HG03175 (cell line): Measurements from ENCODE around the gene CUTC.
"Not testable (repeated sequence)": the region's sequence is repeated elsewhere in the genome, so short reads cannot be mapped to it uniquely, and the experiment has no call there.

Source experiments
- ATAC-seq: cut with Tn5 transposase; IDR thresholded peaks from one replicate; pipeline ENCODE4 v1.9.1; 2021; ENCODE audit warnings: mild to moderate bottlenecking, moderate library complexity; ENCODE audit not compliant: unreplicated experiment

Gene CUTC

DNA sequence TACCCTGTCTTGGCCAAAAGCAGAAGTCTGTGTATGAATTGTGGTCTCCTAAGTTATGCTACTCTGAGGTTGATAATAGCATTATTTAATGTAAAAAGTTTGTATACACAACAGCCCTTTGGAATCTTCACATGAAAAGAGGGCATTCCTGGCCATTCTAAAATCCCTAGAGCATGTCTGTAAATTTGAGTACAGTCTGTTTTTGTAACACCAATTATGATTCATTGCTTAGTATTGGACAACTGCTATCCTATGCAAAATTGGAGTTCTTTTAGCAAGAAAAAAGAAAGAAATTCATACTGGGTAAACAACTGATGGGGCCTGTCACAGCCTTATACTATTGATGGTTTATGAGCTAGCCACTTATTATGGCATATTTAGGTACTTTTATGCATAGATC, 10.2 kb downstream of the CUTC start:
- ATAC-seq, result no peak

GRCh38 chr10:99742701-99743100, 10.7 kb downstream of the CUTC start:
- no peak for ATAC-seq

DNA sequence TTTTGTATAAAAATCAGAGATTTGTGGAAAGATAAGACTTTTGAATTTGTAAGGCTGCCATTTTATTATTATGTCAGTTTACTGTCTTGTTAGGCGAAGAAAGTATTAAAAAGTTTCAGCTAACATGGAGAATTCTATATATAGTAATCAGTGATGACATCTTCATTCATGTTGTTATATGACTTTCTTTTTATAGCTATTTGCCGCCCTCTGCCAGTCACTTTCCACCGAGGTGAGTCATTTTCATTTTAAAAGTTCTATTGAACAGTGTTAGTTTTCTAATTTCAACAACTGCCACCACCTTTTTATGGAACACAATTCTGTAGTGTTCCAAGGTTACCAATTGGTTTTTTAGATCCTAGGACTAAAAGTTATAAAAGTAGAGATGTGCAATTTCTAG, 11.8 kb downstream of the CUTC start:
- ATAC-seq, result no peak

GRCh38 chr10:99746166-99746565, 14.1 kb downstream of the CUTC start:
- ATAC-seq, result not testable (repeated sequence)

DNA sequence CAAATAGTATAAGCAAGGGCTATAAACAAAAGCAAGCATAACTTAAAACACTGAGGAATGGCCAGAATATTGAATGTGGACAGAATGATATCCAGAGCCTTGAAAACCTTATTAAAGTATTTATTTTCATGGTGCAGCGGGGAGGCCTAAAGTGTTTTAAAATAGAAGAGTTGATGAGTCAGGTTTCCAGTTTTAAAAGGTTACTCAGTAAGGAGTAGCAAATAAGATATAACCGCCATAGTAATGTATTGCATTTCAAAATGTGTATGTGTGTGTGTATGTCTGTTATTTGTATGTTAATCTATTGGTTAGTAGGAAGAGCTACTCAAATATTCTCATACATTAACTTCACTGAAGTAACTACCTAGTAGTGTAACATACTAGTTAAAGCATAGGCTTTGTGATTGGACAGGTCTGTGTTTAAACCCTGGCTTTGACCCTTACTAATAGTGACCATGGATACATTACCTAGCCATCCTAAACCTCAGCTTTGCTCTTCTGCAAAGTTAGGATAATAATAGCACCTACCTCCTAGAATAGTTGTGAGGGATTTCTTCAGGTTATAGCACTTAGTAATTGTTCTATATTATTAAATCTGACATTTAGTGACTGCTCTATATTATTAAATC, 16.9 kb downstream of the CUTC start:
- ATAC-seq, result no peak

- no peak for ATAC-seq
Measured at GRCh38 chr10:99750641-99751040, 18.6 kb downstream of the CUTC start.

GRCh38 chr10:99754670-99755069, 22.6 kb downstream of the CUTC start:
- no peak for ATAC-seq

GRCh38 chr10:99756159-99756558, 24.1 kb downstream of the CUTC start:
- ATAC-seq, result no peak

DNA sequence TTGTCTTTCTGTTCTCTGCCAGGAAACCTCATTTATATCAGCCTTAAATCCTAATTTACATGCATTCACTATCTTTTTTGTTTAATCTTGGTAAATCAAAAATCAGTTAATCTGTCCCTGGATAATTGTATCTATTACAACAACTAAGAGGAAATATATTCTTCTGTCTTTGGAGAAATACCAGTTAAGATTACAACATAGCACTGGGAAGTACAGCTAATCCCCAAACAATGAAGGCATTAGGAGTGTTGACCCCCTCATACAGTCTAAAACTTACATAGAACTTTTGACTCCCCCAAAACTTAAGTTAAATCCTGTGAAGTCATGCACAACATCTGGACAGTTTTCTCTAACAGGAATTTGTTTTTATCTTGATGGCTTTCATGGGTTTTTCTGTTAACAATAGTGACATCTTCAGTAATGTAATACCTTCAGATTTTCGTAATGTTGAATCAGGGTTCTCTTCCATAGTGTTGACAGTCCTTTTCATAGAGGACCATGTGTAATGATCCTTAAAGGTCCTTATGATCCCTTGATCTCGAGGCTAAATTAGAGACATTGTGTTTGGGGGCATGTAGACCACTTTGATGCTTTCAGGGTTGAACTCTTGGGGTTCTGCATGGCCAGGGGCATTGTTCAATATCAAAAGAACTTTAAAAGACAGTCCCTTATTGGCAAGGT, 26.3 kb downstream of the CUTC start:
- ATAC-seq, result no peak

GRCh38 chr10:99760321-99760720, 28.3 kb downstream of the CUTC start:
- no peak for ATAC-seq

- ATAC-seq, result no peak
Measured at GRCh38 chr10:99761365-99761764, 29.3 kb downstream of the CUTC start.

DNA sequence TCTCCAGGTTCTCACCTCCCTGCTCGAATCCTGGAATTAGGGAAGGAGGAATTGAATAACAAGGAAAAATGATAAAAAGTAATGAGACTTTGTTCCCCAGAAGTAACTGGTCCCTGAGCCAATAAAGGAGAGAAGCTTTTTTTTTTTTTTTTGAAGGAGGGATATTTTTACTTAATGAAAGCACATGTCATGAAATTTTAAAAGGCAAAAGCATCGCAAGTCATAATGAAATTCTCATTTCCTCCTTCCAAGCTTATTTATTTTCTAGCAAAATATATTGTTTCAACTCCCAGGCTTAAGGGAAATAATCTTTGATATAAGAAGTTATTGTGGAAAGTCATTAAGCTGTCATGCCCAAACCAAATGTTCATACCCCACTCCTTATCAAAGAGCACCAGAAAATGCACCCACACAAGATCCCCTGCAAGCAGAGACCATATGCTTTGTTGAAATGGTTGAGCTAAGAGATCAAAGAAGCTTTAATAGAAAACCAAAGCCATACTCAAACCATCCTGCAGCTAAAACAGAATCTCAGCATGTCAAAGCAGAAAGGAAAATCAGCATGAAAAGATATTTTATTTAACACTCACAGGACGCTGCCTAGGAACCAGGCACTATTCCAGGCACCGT, 33.8 kb downstream of the CUTC start:
- ATAC-seq, result peak; percentile 24

- peak; percentile 93 for ATAC-seq
Measured at GRCh38 chr10:99766302-99766681, 34.3 kb downstream of the CUTC start.

- ATAC-seq, result no peak
Measured at GRCh38 chr10:99767901-99768300, 35.9 kb downstream of the CUTC start.

GRCh38 chr10:99768556-99768955, 36.5 kb downstream of the CUTC start:
- no peak for ATAC-seq

DNA sequence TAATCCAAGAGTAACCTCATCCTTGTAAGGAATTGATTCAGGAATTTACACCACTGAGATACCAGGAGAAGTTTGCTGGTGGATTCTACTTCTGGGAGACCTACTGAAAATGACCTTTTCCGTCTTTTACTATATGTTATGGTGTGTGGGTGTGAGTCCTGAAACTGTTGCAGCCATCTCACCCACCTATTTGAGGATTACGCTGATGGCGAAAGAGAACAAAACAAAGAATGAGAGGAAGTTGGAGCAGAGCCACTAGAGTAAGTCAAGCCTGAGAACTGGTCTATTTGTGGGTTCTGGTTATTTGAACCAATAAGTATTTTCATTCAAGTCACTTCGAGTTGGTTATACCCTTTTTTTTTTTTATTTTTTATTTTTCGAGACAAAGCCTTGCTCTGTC, 37.7 kb downstream of the CUTC start:
- no peak for ATAC-seq

DNA sequence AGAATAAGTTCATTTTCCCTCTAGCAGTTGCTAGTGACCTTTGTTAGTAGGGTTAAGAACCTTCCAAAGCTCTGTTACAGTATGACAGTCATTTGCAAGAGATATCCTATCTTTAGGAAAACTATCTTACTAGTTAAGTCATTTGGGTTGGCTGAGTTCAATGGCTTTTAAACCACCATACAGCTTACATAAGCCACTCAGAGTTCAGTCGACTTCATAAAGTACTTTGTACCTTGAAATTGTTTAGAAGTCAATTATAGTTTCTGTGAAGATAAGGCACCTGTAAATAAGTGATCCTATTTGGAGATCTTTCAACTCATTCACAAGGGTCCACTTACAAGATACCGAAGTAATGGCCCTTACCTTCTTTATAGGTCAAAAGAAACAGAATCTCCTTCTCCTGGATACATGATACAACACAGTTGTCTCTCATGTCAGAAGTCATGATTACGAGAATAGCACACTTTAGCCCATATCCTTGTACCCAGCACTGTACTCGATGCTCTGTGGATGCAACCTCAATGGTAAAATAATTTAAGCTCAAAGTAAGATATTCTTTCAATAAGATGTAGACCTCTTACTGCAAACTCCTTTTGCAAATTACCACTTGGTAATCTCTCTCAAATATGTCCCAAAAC, 38.5 kb downstream of the CUTC start:
- ATAC-seq, result no peak

DNA sequence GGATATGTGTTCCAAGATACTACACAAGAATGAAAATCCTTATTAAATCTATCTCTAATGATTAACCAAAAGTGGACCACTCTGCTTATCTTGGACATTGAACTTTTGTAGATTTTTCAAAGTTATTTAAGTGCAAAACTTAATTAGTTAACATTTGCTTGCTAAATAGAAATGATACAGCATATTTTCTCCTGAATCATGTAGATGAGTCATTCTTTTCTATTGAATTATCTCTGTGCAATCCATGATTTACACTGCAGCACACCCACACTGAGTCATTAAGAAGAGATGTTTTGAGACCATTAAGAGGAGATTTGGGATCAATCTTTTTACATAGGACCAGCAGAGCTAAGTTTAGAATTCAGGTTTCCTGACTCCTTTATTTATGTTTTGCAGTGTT, 43.8 kb downstream of the CUTC start:
- ATAC-seq, result no peak

DNA sequence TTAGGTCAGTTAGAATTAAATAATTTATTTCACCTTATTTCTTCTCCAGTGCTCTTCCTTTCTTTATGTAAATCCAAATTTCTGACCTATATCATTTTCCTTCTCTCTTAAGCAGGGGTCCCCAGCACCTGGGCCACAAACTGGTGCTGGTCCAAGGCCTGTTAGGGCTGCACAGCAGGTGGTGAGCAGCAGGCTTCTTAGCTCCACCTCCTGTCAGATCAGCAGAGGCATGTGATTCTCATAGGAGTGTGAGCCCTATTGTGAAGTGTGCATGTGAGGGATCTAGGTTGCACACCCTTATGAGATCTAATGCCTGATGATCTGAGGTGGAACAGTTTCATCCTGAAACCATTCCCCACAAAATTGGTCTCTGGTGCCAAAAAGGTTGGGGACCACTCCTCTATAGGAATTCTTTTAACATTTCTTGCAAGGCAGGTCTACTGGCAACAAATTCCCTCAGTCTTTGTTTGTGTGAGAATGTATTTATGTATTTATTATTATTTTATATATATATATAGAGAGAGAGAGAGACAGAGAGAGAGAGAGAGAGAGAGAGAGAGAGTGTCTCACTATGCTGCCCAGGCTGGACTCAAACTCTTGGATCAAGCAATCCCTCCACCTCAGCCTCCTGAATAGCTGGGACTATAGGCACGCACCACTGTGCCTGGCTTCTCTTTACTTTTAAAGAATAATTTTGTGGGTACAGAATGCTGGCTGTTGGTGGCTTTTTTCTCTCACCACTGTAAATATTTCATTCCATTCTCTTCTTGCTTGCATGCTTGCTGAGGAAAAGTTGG, 46.1 kb downstream of the CUTC start:
- ATAC-seq, result no peak

DNA sequence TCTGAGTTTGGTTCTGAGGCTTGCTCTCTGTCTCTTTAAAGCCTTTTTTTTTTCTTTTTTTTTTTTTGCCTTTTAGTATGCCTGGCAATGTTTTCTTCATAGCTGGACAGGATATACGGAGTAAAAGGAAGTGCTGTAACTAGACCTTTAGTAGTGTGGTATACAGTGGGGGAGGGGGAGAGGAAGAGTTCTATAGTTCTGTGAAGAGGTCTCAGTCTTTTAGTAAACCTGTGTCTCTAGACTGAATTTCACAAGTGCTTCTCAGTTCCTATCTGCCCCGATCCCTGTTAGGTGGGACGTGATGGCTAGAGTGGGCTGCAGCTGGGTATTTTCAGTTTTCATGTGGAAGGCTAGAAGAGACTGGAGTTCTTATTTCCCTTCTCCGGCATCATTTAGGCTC, 47.3 kb downstream of the CUTC start:
- no peak for ATAC-seq

DNA sequence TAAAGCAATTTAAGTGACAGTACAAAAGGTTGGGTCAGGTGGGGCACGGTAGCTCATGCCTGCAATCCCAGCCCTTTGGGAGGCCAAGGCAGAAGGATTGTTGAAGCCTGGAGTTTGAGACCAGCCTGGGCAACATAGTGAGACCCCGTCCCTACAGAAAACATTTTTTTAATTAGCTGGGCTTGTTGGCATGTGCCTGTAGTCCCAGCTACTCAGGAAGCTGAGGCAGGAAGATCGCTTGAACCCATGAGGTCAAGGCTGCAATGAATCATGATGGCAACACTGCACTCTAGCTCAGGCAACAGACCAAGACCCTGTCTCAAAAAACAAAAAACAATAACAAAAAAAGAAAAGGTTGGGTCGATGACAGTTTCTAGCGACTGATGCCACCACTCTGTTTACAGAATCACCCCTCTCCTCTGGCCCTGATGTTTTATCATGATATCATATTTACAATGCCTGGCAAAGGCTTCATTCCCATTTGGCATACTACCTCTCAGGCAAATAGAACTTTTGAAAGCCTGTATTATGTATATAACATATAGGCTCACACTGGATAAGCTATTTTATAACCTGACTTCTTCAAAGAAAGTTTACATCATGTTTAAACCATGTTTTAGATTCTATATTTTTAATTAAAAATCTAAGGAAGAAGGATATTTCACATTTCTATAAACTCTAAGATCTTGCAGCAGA, 49.8 kb downstream of the CUTC start:
- no peak for ATAC-seq
